Astrocyte (in vitro differentiated cells and primary cell): Measurements from ENCODE around the gene CDK14. TPM values are rescaled to one million over a fixed set of nuclear protein-coding genes. Genes with fewer than 3 reads are reported as not detected.

Experiments
- DNase-seq: peaks from one replicate; pipeline ENCODE4 v3.0.0-alpha.2; 2010; ENCODE audit warnings: low read depth
- FAIRE-seq: peaks from 2 replicates; lab custom pipeline; 2011; peaks lifted over from hg19 to GRCh38; lab: Jason Lieb, UNC
- H2AFZ ChIP-seq: 2 replicates; pipeline ENCODE4 v1.6.0; 2012; ENCODE audit warnings: low read depth, low read length, inconsistent platforms
- H3K27ac ChIP-seq: 2 replicates; pipeline ENCODE4 v1.5.1; 2011; ENCODE audit warnings: low read depth, low read length, inconsistent platforms
- H3K27me3 ChIP-seq: 2 replicates; pipeline ENCODE4 v1.6.0; 2011; ENCODE audit warnings: low read length, inconsistent platforms; ENCODE audit not compliant: insufficient read depth
- H3K36me3 ChIP-seq: 2 replicates; pipeline ENCODE4 v1.5.1; 2011; ENCODE audit warnings: low read length, inconsistent platforms; ENCODE audit not compliant: insufficient read depth
- H3K4me1 ChIP-seq: 2 replicates; pipeline ENCODE4 v1.5.1; 2011; ENCODE audit warnings: low read length, inconsistent platforms; ENCODE audit not compliant: insufficient read depth
- H3K4me2 ChIP-seq: 2 replicates; pipeline ENCODE4 v1.6.0; 2012; ENCODE audit warnings: low read length, inconsistent platforms
- H3K4me3 ChIP-seq: 2 replicates; pipeline ENCODE4 v1.5.1; 2011; ENCODE audit warnings: low read depth, mild to moderate bottlenecking, low read length, inconsistent platforms; ENCODE audit not compliant: insufficient read depth
- H3K79me2 ChIP-seq: 2 replicates; pipeline ENCODE4 v1.6.0; 2012; ENCODE audit warnings: mild to moderate bottlenecking, low read length, inconsistent platforms; ENCODE audit not compliant: insufficient read depth
- H3K9ac ChIP-seq: 2 replicates; pipeline ENCODE4 v1.6.0; 2012; ENCODE audit warnings: mild to moderate bottlenecking, low read length, inconsistent platforms
- H3K9me3 ChIP-seq: 2 replicates; pipeline ENCODE4 v1.5.1; 2012; ENCODE audit warnings: low read depth, mild to moderate bottlenecking, low read length, inconsistent platforms; ENCODE audit not compliant: insufficient read depth
- H4K20me1 ChIP-seq: 2 replicates; pipeline ENCODE4 v1.6.0; 2012; ENCODE audit warnings: low read length, inconsistent platforms; ENCODE audit not compliant: insufficient read depth
- H3K27ac Mint-ChIP-seq: one replicate; pipeline ENCODE4 v1.8.0; 2021; ENCODE audit warnings: mild to moderate bottlenecking, mixed read lengths; ENCODE audit not compliant: unreplicated experiment
- H3K27me3 Mint-ChIP-seq: one replicate; pipeline ENCODE4 v1.8.0; 2021; ENCODE audit warnings: low read depth, mixed read lengths; ENCODE audit not compliant: unreplicated experiment
- H3K36me3 Mint-ChIP-seq: one replicate; pipeline ENCODE4 v1.8.0; 2021; ENCODE audit warnings: low read depth, mixed read lengths; ENCODE audit not compliant: unreplicated experiment
- H3K4me1 Mint-ChIP-seq: one replicate; pipeline ENCODE4 v1.8.0; 2021; ENCODE audit warnings: low read depth, mixed read lengths; ENCODE audit not compliant: unreplicated experiment
- H3K4me3 Mint-ChIP-seq: one replicate; pipeline ENCODE4 v1.8.0; 2021; ENCODE audit warnings: mild to moderate bottlenecking, moderate library complexity, mixed read lengths; ENCODE audit not compliant: unreplicated experiment
- H3K9me3 Mint-ChIP-seq: one replicate; pipeline ENCODE4 v1.8.0; 2021; ENCODE audit warnings: mild to moderate bottlenecking, mixed read lengths; ENCODE audit not compliant: unreplicated experiment
- CTCF ChIP-seq: IDR thresholded peaks from 2 replicates; pipeline ENCODE4 v1.5.1; 2011; ENCODE audit warnings: low read depth, mild to moderate bottlenecking, inconsistent platforms, low read length, moderate library complexity; ENCODE audit not compliant: insufficient read depth
- EZH2 ChIP-seq: IDR thresholded peaks from 2 replicates; pipeline ENCODE4 v1.6.1; 2012; ENCODE audit warnings: mild to moderate bottlenecking, low read length, inconsistent platforms; ENCODE audit not compliant: insufficient read depth
- total RNA-seq: library from RNA; stranded (reverse); gene quantifications from 2 replicates; pipeline ENCODE4 v1.2.1, GENCODE V29; 2021

Gene CDK14
- total RNA-seq, 1 donor from 2014 or later, result 30.2 TPM

- no peaks in the 10 kb centered on the region for H3K79me2 ChIP-seq
- no peaks in the 10 kb centered on the region for H3K27me3 ChIP-seq
- no peak overlapping the region for H3K27ac Mint-ChIP-seq
- no peaks in the 10 kb centered on the region for H3K27me3 Mint-ChIP-seq
- no peaks in the 10 kb centered on the region for H3K36me3 Mint-ChIP-seq
- no peaks in the 10 kb centered on the region for H3K36me3 ChIP-seq
- DNase-seq (no peak), FAIRE-seq (no peak)
- no peak overlapping the region for H3K4me2 ChIP-seq
- no peak overlapping the region for H3K9ac ChIP-seq
- H3K4me1 ChIP-seq, result no peaks in the 10 kb centered on the region
- H3K9me3 ChIP-seq, result no peaks in the 10 kb centered on the region
- H3K9me3 Mint-ChIP-seq, result no peaks in the 10 kb centered on the region
- H3K4me1 Mint-ChIP-seq, result peaks cover 4% of the 10 kb centered on the region
- TF ChIP-seq CTCF (no peak), EZH2 (no peak)
- no peak overlapping the region for H3K4me3 Mint-ChIP-seq
- no peak overlapping the region for H3K4me3 ChIP-seq
- H4K20me1 ChIP-seq, result no peaks in the 10 kb centered on the region
- no peak overlapping the region for H3K27ac ChIP-seq
- no peak overlapping the region for H2AFZ ChIP-seq
These were observed 544.9 kb downstream of the CDK14 start for GRCh38 chr7:91140982-91141381.

GRCh38 chr7:91142743-91143142 lies 546.6 kb downstream of the CDK14 start:
- H3K79me2 ChIP-seq, result no peaks in the 10 kb centered on the region
- no peak overlapping the region for H2AFZ ChIP-seq
- no peaks in the 10 kb centered on the region for H3K27me3 ChIP-seq
- H3K9me3 ChIP-seq, result no peaks in the 10 kb centered on the region
- no peaks in the 10 kb centered on the region for H3K36me3 ChIP-seq
- no peak overlapping the region for H3K4me3 Mint-ChIP-seq
- DNase-seq (no peak), FAIRE-seq (no peak)
- no peaks in the 10 kb centered on the region for H3K4me1 Mint-ChIP-seq
- no peak overlapping the region for H3K27ac ChIP-seq
- no peaks in the 10 kb centered on the region for H3K36me3 Mint-ChIP-seq
- no peak overlapping the region for H3K4me2 ChIP-seq
- H3K4me1 ChIP-seq, result no peaks in the 10 kb centered on the region
- no peaks in the 10 kb centered on the region for H4K20me1 ChIP-seq
- no peak overlapping the region for H3K27ac Mint-ChIP-seq
- H3K4me3 ChIP-seq, result no peak overlapping the region
- TF ChIP-seq CTCF, result no peak
- no peak for TF ChIP-seq EZH2
- H3K27me3 Mint-ChIP-seq, result no peaks in the 10 kb centered on the region
- H3K9ac ChIP-seq, result no peak overlapping the region
- H3K9me3 Mint-ChIP-seq, result no peaks in the 10 kb centered on the region

GRCh38 chr7:91149341-91150246 lies 553.5 kb downstream of the CDK14 start:
- H2AFZ ChIP-seq, result no peak overlapping the region

More at GRCh38 chr7:91149341-91150246, 553.5 kb downstream of the CDK14 start:
- H3K27me3 ChIP-seq, result no peaks in the 10 kb centered on the region
- no peak overlapping the region for H3K4me3 Mint-ChIP-seq
- no peak overlapping the region for H3K27ac Mint-ChIP-seq
- no peaks in the 10 kb centered on the region for H3K36me3 ChIP-seq
- no peaks in the 10 kb centered on the region for H4K20me1 ChIP-seq
- H3K9ac ChIP-seq, result no peak overlapping the region
- no peak overlapping the region for H3K4me2 ChIP-seq
- H3K9me3 ChIP-seq, result no peaks in the 10 kb centered on the region
- no peak overlapping the region for H3K27ac ChIP-seq
- no peaks in the 10 kb centered on the region for H3K36me3 Mint-ChIP-seq
- H3K4me1 ChIP-seq, result no peaks in the 10 kb centered on the region
- no peaks in the 10 kb centered on the region for H3K79me2 ChIP-seq
- H3K27me3 Mint-ChIP-seq, result no peaks in the 10 kb centered on the region
- no peak overlapping the region for H3K4me3 ChIP-seq
- TF ChIP-seq EZH2, result no peak
- TF ChIP-seq CTCF, result no peak
- DNase-seq, result no peak
- H3K9me3 Mint-ChIP-seq, result no peaks in the 10 kb centered on the region
- FAIRE-seq, result peak; percentile 13
- H3K4me1 Mint-ChIP-seq, result no peaks in the 10 kb centered on the region
